Esophagus squamous epithelium (tissue), 4 donors: ENCODE data around the gene HUNK.

Experiments used
- CTCF ChIP-seq, 6 experiments: fragments of 450-650 bp in 4 of 6; fragments of 200-600 bp in 2 of 6; sonication (generic) in 2 of 6; IDR thresholded peaks; one replicate each; pipeline ENCODE4 v1.5.1; 2016 to 2019; ENCODE audit warnings: antibody characterized with exemption in 6 of 6, mild to moderate bottlenecking in 4 of 6, moderate library complexity in 4 of 6
- POLR2A ChIP-seq, 4 donors: fragments of 450-650 bp; IDR thresholded peaks; one replicate each; pipeline ENCODE4 v1.6.1; 2017; ENCODE audit warnings: antibody characterized with exemption in 4 of 4, mild to moderate bottlenecking in 4 of 4, moderate library complexity in 3 of 4

- TF ChIP-seq CTCF (IDR thresholded peaks at IDR 0.05) (no peak), POLR2A (IDR thresholded peaks at IDR 0.05) (no peak)
Observed at GRCh38 chr21:31837618-31838390, 35.0 kb upstream of the HUNK start.
